GM12878 (cell line): ENCODE results near the gene ADK. TPM values are rescaled to one million over a fixed set of nuclear protein-coding genes. Genes with fewer than 3 reads are reported as not detected.

ENCODE experiments used
- ATAC-seq: fragments of 200-7000 bp; cut with Tn5 transposase; 3 replicates; pipeline ENCODE4 v1.9.1; 2020; ENCODE audit warnings: mild to moderate bottlenecking, moderate library complexity
- BruUV-seq: library from RNA; stranded (reverse); fragments of 400-500 nt; replicated peaks from 2 replicates; lab custom pipeline; 2021; lab: Mats Ljungman, UMichigan
- CTCF ChIA-PET: fragments of 300-600 bp; sonication (Branson Sonifier 250); formaldehyde crosslinking; extraction: SDS; loops from one replicate; lab custom pipeline; 2021; ENCODE audit warnings: inconsistent platforms; lab: Yijun Ruan, JAX
- POLR2A ChIA-PET: fragments of 350-600 bp; formaldehyde crosslinking; extraction: SDS; loops from one replicate; lab custom pipeline; 2021; ENCODE audit warnings: inconsistent platforms; lab: Charles Lee
- RAD21 ChIA-PET: fragments of 300-600 bp; sonication (Branson Sonifier 250); formaldehyde crosslinking; loops from one replicate; lab custom pipeline; 2023; ENCODE audit warnings: antibody characterized with exemption; ENCODE audit not compliant: unreplicated experiment; lab: Charles Lee
- SMC1A ChIA-PET: fragments of 300-600 bp; sonication (Branson Sonifier 250); formaldehyde crosslinking; loops from one replicate; lab custom pipeline; 2023; ENCODE audit not compliant: unreplicated experiment, uncharacterized antibody; lab: Charles Lee
- DNase-seq: peaks from one replicate; pipeline ENCODE4 v3.0.0-alpha.2; 2011; ENCODE audit warnings: low read depth, low spot score
- FAIRE-seq: peaks from 3 replicates; lab custom pipeline; 2011; peaks lifted over from hg19 to GRCh38; lab: Jason Lieb, UNC
- H2AFZ ChIP-seq: 2 replicates; pipeline ENCODE4 v1.6.0; 2011; ENCODE audit warnings: low read depth, low read length, control low read depth; ENCODE audit not compliant: control insufficient read depth
- H3K27ac ChIP-seq: 2 replicates; pipeline ENCODE4 v1.5.1; 2011; ENCODE audit warnings: control low read depth; ENCODE audit not compliant: control insufficient read depth, insufficient read depth
- H3K27me3 ChIP-seq, 2 experiments: replicated peaks in 1 of 2; 2 replicates each; pipeline versions ENCODE4 v1.6.0 to v1.6.1; 2011; ENCODE audit warnings: low read length in 1 of 2; ENCODE audit not compliant: control insufficient read depth in 2 of 2, insufficient read depth in 2 of 2
- H3K36me3 ChIP-seq, 2 experiments: 2 replicates each; pipeline ENCODE4 v1.5.1; 2011; ENCODE audit warnings: low read length in 1 of 2; ENCODE audit not compliant: control insufficient read depth in 2 of 2, insufficient read depth in 2 of 2
- H3K4me1 ChIP-seq: 2 replicates; pipeline ENCODE4 v1.6.1; 2011; ENCODE audit warnings: mild to moderate bottlenecking, low read length, moderate library complexity, mixed read lengths; ENCODE audit not compliant: control insufficient read depth, insufficient read depth
- H3K4me2 ChIP-seq: 2 replicates; pipeline ENCODE4 v1.6.0; 2011; ENCODE audit warnings: control low read depth; ENCODE audit not compliant: control insufficient read depth, insufficient read depth
- H3K4me3 ChIP-seq: fragments of 200-600 bp; sonication (generic); 2 replicates; pipeline ENCODE4 v1.5.1; 2016
- H3K79me2 ChIP-seq: 2 replicates; pipeline ENCODE4 v1.6.0; 2011; ENCODE audit warnings: low read length; ENCODE audit not compliant: control insufficient read depth, insufficient read depth
- H3K9ac ChIP-seq: 2 replicates; pipeline ENCODE4 v1.8.0; 2011; ENCODE audit warnings: low read length, control low read depth, mixed read lengths; ENCODE audit not compliant: control insufficient read depth, insufficient read depth
- H3K9me3 ChIP-seq: replicated peaks from 3 replicates; pipeline ENCODE4 v1.5.1; 2011; ENCODE audit warnings: mild to moderate bottlenecking, low read length; ENCODE audit not compliant: control insufficient read depth, insufficient read depth
- H4K20me1 ChIP-seq: 2 replicates; pipeline ENCODE4 v1.6.0; 2011; ENCODE audit not compliant: control insufficient read depth, insufficient read depth
- DPF2 ChIP-seq: fragments of 450-650 bp; IDR thresholded peaks from 2 replicates; pipeline ENCODE4 v1.6.1; 2017; ENCODE audit warnings: mild to moderate bottlenecking
- E2F8 ChIP-seq: fragments of 450-650 bp; IDR thresholded peaks from 2 replicates; pipeline ENCODE4 v1.6.1; 2018; ENCODE audit warnings: mild to moderate bottlenecking, low read depth, moderate library complexity; ENCODE audit not compliant: partially characterized antibody
- FOXK2 ChIP-seq: fragments of 450-650 bp; IDR thresholded peaks from 2 replicates; pipeline ENCODE4 v1.6.1; 2017; ENCODE audit warnings: mild to moderate bottlenecking, moderate library complexity
- GATAD2B ChIP-seq: fragments of 450-650 bp; conservative IDR thresholded peaks from 2 replicates; pipeline ENCODE4 v1.6.1; 2017; ENCODE audit warnings: low read depth, mild to moderate bottlenecking, moderate library complexity
- MEF2A ChIP-seq: IDR thresholded peaks from 2 replicates; pipeline ENCODE4 v1.6.1; 2011; ENCODE audit warnings: low read depth, mild to moderate bottlenecking, low read length, moderate library complexity; ENCODE audit not compliant: insufficient read depth
- MXI1 ChIP-seq: fragments of 150-350 bp; IDR thresholded peaks from 2 replicates; pipeline ENCODE4 v1.6.1; 2011; ENCODE audit warnings: low read depth, mild to moderate bottlenecking, inconsistent platforms, low read length, improper control_type of control experiment
- SP1 ChIP-seq: IDR thresholded peaks from one replicate; pipeline ENCODE4 v1.6.1; 2011; ENCODE audit warnings: low read depth, low read length
- SREBF2 ChIP-seq: IDR thresholded peaks from 2 replicates; pipeline ENCODE4 v1.6.1; 2012; ENCODE audit warnings: mild to moderate bottlenecking, low read length
- TCF7 ChIP-seq: IDR thresholded peaks from 2 replicates; pipeline ENCODE4 v1.6.1; 2014; ENCODE audit warnings: antibody characterized with exemption, borderline replicate concordance
- ZBTB11 ChIP-seq: fragments of 450-650 bp; formaldehyde crosslinking; IDR thresholded peaks from 2 replicates; pipeline ENCODE4 v1.5.0; 2022; ENCODE audit warnings: mild to moderate bottlenecking, missing genetic modification characterization
- ZNF687 ChIP-seq: fragments of 450-650 bp; IDR thresholded peaks from 2 replicates; pipeline ENCODE4 v1.6.1; 2017; ENCODE audit warnings: mild to moderate bottlenecking, moderate library complexity
- in situ Hi-C: fragments of 300-500 bp; cut with MboI; formaldehyde crosslinking; loops from 9 replicates; pipeline ENCODE4 v1.14.3; 2018; ENCODE audit warnings: mixed read lengths
- intact Hi-C: fragments of 100-400 bp; cut with micrococcal nuclease; formaldehyde crosslinking; loops from one replicate; pipeline ENCODE4 v1.14.2; 2022; ENCODE audit not compliant: unreplicated experiment
- polyA plus RNA-seq, 11 experiments: library from polyadenylated mRNA; depleted of rRNA in 4 of 11; unstranded in 6 of 11; stranded (reverse) in 5 of 11; fragments of >200 nt; fragmentation: Nextera tagmentation in 4 of 11; fragmentation: Illumina TruSeq in 1 of 11; extraction: Ambion mirVana in 4 of 11; extraction: Trizol in 1 of 11; gene quantifications; 1 replicate in 1 of 11; 2 replicates in 10 of 11; pipeline versions ENCODE4 v1.2.1 to v1.2.3, GENCODE V29; 2011 to 2016; ENCODE audit warnings: inconsistent platforms in 2 of 11, missing spikeins in 2 of 11, low read depth in 1 of 11
- total RNA-seq, 4 experiments: library from RNA; depleted of rRNA in 3 of 4; stranded (reverse); fragments of >200 nt in 3 of 4; fragmentation: Illumina TruSeq in 1 of 4; extraction: Trizol in 1 of 4; gene quantifications; 2 replicates each; pipeline versions ENCODE4 v1.2.1 to v1.2.3, GENCODE V29; 2013 to 2021
- TF ChIP-seq, protein P1 (sequence below): fragments of 450-650 bp; IDR thresholded peaks from 2 replicates; pipeline ENCODE4 v1.6.1; 2017; ENCODE audit warnings: borderline replicate concordance

ADK gene
- total and polyA plus RNA-seq, 10 of the 15 experiments (the other 5 are each of a cell fraction or from before 2014, with no cell fraction given), result 42.0 to 151 (median 81.6) TPM

GRCh38 chr10:74322141-74322540 lies 171.1 kb downstream of the ADK start (continued):
- TF ChIP-seq, protein P1, sequence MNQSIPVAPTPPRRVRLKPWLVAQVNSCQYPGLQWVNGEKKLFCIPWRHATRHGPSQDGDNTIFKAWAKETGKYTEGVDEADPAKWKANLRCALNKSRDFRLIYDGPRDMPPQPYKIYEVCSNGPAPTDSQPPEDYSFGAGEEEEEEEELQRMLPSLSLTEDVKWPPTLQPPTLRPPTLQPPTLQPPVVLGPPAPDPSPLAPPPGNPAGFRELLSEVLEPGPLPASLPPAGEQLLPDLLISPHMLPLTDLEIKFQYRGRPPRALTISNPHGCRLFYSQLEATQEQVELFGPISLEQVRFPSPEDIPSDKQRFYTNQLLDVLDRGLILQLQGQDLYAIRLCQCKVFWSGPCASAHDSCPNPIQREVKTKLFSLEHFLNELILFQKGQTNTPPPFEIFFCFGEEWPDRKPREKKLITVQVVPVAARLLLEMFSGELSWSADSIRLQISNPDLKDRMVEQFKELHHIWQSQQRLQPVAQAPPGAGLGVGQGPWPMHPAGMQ, result no peak
- TF ChIP-seq E2F8, result no peak
- TF ChIP-seq MEF2A, result no peak
- TF ChIP-seq MXI1, result no peak
- no peak for TF ChIP-seq FOXK2
- no peak for TF ChIP-seq SP1
- TF ChIP-seq, all 136 proteins: peak for 0

DNA sequence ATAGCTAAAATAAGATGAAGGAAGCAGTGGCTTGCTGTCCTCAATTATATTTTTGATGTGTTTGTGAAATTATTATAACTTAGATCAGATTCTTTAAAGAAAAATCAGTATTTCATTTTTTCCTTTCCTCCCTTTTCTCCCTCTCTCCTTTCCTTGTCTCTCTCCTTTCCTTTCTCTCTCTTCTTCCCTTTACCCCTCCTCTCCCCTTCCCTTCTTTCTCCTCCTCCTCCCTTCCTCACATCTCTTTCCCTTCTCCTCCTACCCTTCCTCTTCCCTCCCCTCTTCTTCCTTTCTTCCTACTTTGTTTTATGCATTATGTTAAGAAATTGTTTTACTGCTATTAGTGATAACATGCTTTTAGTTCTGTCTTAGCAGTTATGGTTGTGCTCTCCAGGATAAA lies 171.5 kb downstream of the ADK start:
- Histone ChIP-seq H3K4me2 (no peak overlapping the region), H3K79me2 (no peaks in the 10 kb centered on the region), H3K9me3 (peaks cover 12% of the 10 kb centered on the region), H2AFZ (no peak overlapping the region), H3K27ac (no peak overlapping the region), H4K20me1 (no peaks in the 10 kb centered on the region), H3K9ac (no peak overlapping the region), H3K27me3 (no peaks in the 10 kb centered on the region), H3K4me1 (no peaks in the 10 kb centered on the region), H3K36me3 (no peaks in the 10 kb centered on the region; a peak in 1 of 4 replicates), H3K4me3 (no peak overlapping the region)
- ChIA-PET POLR2A (no interaction called here), RAD21 (no interaction called here), CTCF (interaction anchor here (1.0 to 1.1 kb wide), 2 partner anchors 10 to 24 kb away, joined by 3 read pairs; no protein-coding TSS in a partner anchor), SMC1A (interaction anchor here (1.1 kb wide), 1 partner anchor 78 kb away, joined by 3 read pairs; no protein-coding TSS in a partner anchor)
- intact Hi-C loops, result no loop called here
- BruUV-seq, result no TSS peak
- ATAC-seq, result no peak
- FAIRE-seq, result no peak
- no peak for DNase-seq
- in situ Hi-C loops, result no loop called here
- TF ChIP-seq GATAD2B, result no peak
- TF ChIP-seq ZNF687, result no peak
- TF ChIP-seq SREBF2, result no peak
- TF ChIP-seq DPF2, result no peak
- no peak for TF ChIP-seq TCF7
- TF ChIP-seq ZBTB11 (CRISPR knock-in tag), result no peak
